SK-N-MC (cell line): Measurements from ENCODE around the gene SH3RF3.
"Not testable (repeated sequence)": the region's sequence is repeated elsewhere in the genome, so short reads cannot be mapped to it uniquely, and the experiment has no call there.

Experiments
- DNase-seq: peaks from one replicate; pipeline ENCODE4 v3.0.0-alpha.2; 2011; ENCODE audit warnings: low read depth, low spot score
- H3K27ac ChIP-seq: fragments of 200-600 bp; sonication (generic); 2 replicates; pipeline ENCODE4 v1.5.1; 2016; ENCODE audit warnings: mixed run types
- H3K36me3 ChIP-seq: fragments of 200-600 bp; sonication (generic); 2 replicates; pipeline ENCODE4 v1.6.1; 2017; ENCODE audit warnings: antibody characterized with exemption, low read length, mixed read lengths; ENCODE audit not compliant: insufficient read depth
- H3K4me3 ChIP-seq: fragments of 200-600 bp; sonication (generic); 2 replicates; pipeline ENCODE4 v1.5.1; 2016
- H3K9ac ChIP-seq: fragments of 200-600 bp; sonication (generic); 2 replicates; pipeline ENCODE4 v1.8.0; 2017; ENCODE audit warnings: mixed run types, mixed read lengths; ENCODE audit not compliant: insufficient read length
- H3K9me3 ChIP-seq: fragments of 200-600 bp; sonication (generic); 2 replicates; pipeline ENCODE4 v1.6.1; 2017; ENCODE audit warnings: low read depth, mild to moderate bottlenecking, antibody characterized with exemption, low read length, moderate library complexity, mixed read lengths
- EZH2 ChIP-seq: fragments of 200-600 bp; sonication (generic); IDR thresholded peaks from one replicate; pipeline ENCODE4 v1.6.1; 2017; ENCODE audit warnings: antibody characterized with exemption
- FOXP2 ChIP-seq: optimal IDR thresholded peaks from 2 replicates; pipeline ENCODE3; 2011; ENCODE audit warnings: mild to moderate bottlenecking, moderate library complexity; ENCODE audit not compliant: insufficient read depth; ENCODE audit errors: extremely low read length, control extremely low read depth
- POLR2AphosphoS5 ChIP-seq: IDR thresholded peaks from 2 replicates; pipeline ENCODE4 v1.6.1; 2012; ENCODE audit warnings: mild to moderate bottlenecking, low read depth, low read length, borderline replicate concordance

SH3RF3 gene

GRCh38 chr2:109108740-109109139 lies 20.3 kb upstream of the SH3RF3 start:
- Histone ChIP-seq H3K27ac (no peak overlapping the region), H3K9ac (no peak overlapping the region), H3K4me3 (no peak overlapping the region), H3K9me3 (no peaks in the 10 kb centered on the region), H3K36me3 (no peaks in the 10 kb centered on the region)
- DNase-seq = no peak
- TF ChIP-seq POLR2AphosphoS5 (no peak), FOXP2 (no peak), EZH2 (no peak)

DNA sequence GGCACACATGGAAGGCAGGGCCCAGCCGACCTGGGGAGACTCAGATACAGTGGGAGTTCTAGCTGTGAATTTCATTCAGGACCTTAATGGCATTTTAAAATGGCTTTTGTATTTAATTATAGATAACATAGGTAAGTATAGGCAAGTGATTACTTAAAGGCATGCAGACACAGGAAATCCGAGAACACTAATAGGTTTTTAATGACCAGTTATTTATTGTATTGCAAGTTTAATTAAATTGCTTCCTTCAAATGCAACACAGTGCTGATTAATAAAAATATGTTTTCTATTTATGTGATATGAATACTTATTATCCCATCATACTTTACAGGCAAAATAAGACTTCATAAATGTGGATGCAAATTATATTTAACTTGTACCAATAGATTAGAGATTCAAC lies 19.7 kb upstream of the SH3RF3 start:
- no peak for DNase-seq
- TF ChIP-seq FOXP2 = no peak
- TF ChIP-seq POLR2AphosphoS5 = no peak
- TF ChIP-seq EZH2 = no peak
- no peak overlapping the region for H3K27ac ChIP-seq
- no peak overlapping the region for H3K9ac ChIP-seq
- H3K36me3 ChIP-seq = no peaks in the 10 kb centered on the region
- no peak overlapping the region for H3K4me3 ChIP-seq
- H3K9me3 ChIP-seq = no peaks in the 10 kb centered on the region

- H3K9me3 ChIP-seq = no peaks in the 10 kb centered on the region
- TF ChIP-seq EZH2 (no peak), POLR2AphosphoS5 (no peak), FOXP2 (no peak)
- H3K9ac ChIP-seq = no peak overlapping the region
- no peaks in the 10 kb centered on the region for H3K36me3 ChIP-seq
- H3K4me3 ChIP-seq = no peak overlapping the region
- no peak overlapping the region for H3K27ac ChIP-seq
- DNase-seq = no peak
These were observed 18.8 kb upstream of the SH3RF3 start for GRCh38 chr2:109110170-109110569.

DNA sequence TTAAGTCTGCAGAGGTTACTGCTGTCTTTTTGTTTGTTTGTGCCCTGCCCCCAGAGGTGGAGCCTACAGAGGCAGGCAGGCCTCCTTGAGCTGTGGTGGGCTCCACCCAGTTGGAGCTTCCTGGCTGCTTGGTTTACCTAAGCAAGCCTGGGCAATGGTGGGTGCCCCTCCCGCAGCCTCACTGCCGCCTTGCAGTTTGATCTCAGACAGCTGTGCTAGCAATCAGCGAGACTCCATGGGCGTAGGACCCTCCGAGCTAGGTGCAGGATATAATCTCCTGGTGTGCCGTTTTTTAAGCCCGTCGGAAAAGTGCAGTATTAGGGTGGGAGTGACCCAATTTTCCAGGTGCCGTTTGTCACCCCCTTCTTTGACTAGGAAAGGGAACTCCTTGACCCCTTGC lies 11.8 kb upstream of the SH3RF3 start:
- not testable (repeated sequence) for DNase-seq, H3K9ac ChIP-seq, H3K4me3 ChIP-seq, H3K9me3 ChIP-seq, H3K36me3 ChIP-seq, H3K27ac ChIP-seq

GRCh38 chr2:109117780-109118179 lies 11.2 kb upstream of the SH3RF3 start:
- H3K36me3 ChIP-seq = no peaks in the 10 kb centered on the region
- no peaks in the 10 kb centered on the region for H3K9me3 ChIP-seq
- no peak overlapping the region for H3K4me3 ChIP-seq
- no peak overlapping the region for H3K9ac ChIP-seq
- TF ChIP-seq FOXP2 (no peak), EZH2 (no peak), POLR2AphosphoS5 (no peak)
- DNase-seq = no peak
- H3K27ac ChIP-seq = no peak overlapping the region

GRCh38 chr2:109118321-109118720 lies 10.7 kb upstream of the SH3RF3 start:
- no peak for DNase-seq
- Histone ChIP-seq H3K9me3 (no peaks in the 10 kb centered on the region), H3K36me3 (no peaks in the 10 kb centered on the region), H3K4me3 (no peak overlapping the region), H3K9ac (no peak overlapping the region), H3K27ac (no peak overlapping the region)
- TF ChIP-seq POLR2AphosphoS5 = no peak

- Histone ChIP-seq H3K36me3 (no peaks in the 10 kb centered on the region), H3K27ac (no peak overlapping the region), H3K9ac (no peak overlapping the region), H3K9me3 (no peaks in the 10 kb centered on the region), H3K4me3 (no peak overlapping the region)
- TF ChIP-seq FOXP2 (no peak), EZH2 (no peak), POLR2AphosphoS5 (no peak)
- DNase-seq = no peak
These were observed 8.8 kb upstream of the SH3RF3 start for GRCh38 chr2:109120166-109120565.

DNA sequence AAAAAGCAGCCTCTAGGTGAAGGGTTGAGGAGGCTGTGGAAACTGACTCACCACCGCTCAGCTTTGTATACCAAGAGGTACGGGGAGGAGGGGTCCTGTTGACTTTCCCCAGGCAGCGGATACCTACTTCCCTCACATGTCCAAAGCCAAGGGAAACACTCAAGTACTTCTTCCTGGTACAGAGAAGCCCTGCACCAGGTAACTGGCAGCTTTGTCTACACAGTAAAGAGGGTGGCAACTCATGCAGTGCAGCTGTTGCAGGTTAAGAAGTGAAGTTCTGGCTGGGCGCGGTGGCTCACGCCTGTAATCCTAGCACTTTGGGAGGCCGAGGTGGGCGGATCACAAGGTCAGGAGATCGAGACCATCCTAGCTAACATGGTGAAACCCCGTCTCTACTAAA lies 8.3 kb upstream of the SH3RF3 start:
- DNase-seq, H3K36me3 ChIP-seq, H3K9ac ChIP-seq, H3K9me3 ChIP-seq, H3K4me3 ChIP-seq, H3K27ac ChIP-seq: not testable (repeated sequence)

DNA sequence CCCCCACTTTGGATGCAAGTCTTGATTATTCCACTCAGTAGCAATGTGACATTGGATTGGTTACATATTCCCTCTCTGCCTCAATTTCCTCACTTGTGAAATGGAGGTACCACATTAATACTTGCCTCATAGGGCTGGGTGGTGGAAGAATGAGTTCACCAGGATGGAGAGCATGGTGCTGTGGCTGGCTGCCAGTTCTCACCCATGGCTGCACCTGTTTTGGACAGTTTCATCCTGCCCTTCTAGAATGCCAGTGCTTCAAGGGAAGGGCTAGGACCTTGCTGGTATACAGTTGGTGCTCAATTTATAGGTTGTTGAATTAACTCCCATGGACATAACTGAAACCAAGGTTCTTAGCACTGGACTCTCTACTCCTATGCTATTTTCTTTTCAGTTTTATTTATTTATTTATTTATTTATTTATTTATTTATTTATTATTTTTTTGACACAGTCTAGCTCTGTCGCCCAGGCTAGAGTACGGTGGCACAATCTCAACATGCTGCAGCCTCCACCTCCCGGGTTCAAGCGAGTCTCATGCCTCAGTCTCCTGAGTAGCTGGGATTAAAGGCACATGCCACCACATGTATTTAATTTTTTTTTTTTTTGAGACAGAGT lies 5.3 kb upstream of the SH3RF3 start:
- H3K9me3 ChIP-seq = no peaks in the 10 kb centered on the region

More for the DNA sequence above, 5.3 kb upstream of the SH3RF3 start:
- no peak overlapping the region for H3K27ac ChIP-seq
- no peak for DNase-seq
- no peak overlapping the region for H3K4me3 ChIP-seq
- no peaks in the 10 kb centered on the region for H3K36me3 ChIP-seq
- no peak for TF ChIP-seq POLR2AphosphoS5
- no peak for TF ChIP-seq FOXP2
- no peak for TF ChIP-seq EZH2
- no peak overlapping the region for H3K9ac ChIP-seq
